Testis (tissue), 2 donors: Measurements from ENCODE around the gene AOC1.

ENCODE experiments used
- POLR2A ChIP-seq: fragments of 450-650 bp; IDR thresholded peaks from one replicate; pipeline ENCODE4 v1.6.1; 2017; ENCODE audit warnings: antibody characterized with exemption, mild to moderate bottlenecking, moderate library complexity
- TF ChIP-seq, protein P1 (sequence below), 3 experiments: fragments of 450-650 bp in 2 of 3; fragments of 200-600 bp in 1 of 3; sonication (generic) in 1 of 3; IDR thresholded peaks; one replicate each; pipeline ENCODE4 v1.5.1; 2016 to 2019; ENCODE audit warnings: antibody characterized with exemption in 3 of 3, mild to moderate bottlenecking in 2 of 3, moderate library complexity in 1 of 3

DNA sequence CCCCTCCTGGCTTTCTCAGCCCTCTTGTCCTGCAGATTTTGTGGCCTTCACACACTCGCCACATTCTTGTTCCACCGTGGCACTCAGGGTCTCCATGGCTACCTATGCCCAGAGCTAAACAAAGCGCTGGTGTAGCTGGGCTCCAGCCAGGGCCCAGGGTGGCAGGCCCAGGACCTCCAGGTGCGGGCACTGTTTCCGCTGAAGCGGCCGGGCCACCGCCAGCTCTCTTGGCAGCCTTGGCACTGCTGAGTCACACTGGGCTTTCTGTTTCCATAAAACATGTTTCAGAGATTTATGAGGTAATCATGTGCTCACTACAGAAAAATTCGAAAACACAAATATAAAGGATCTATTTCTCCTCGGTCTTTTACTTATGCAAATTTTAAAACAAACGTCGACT is 51.3 kb downstream of the AOC1 start:
- TF ChIP-seq, protein P1, sequence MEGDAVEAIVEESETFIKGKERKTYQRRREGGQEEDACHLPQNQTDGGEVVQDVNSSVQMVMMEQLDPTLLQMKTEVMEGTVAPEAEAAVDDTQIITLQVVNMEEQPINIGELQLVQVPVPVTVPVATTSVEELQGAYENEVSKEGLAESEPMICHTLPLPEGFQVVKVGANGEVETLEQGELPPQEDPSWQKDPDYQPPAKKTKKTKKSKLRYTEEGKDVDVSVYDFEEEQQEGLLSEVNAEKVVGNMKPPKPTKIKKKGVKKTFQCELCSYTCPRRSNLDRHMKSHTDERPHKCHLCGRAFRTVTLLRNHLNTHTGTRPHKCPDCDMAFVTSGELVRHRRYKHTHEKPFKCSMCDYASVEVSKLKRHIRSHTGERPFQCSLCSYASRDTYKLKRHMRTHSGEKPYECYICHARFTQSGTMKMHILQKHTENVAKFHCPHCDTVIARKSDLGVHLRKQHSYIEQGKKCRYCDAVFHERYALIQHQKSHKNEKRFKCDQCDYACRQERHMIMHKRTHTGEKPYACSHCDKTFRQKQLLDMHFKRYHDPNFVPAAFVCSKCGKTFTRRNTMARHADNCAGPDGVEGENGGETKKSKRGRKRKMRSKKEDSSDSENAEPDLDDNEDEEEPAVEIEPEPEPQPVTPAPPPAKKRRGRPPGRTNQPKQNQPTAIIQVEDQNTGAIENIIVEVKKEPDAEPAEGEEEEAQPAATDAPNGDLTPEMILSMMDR (IDR thresholded peaks at IDR 0.05): no peak
- TF ChIP-seq POLR2A: no peak
